Tongue (tissue), 2 donors: Measurements from ENCODE around the gene SLC2A11. TPM values are rescaled to one million over a fixed set of nuclear protein-coding genes. Genes with fewer than 3 reads are reported as not detected.

Experiments
- DNase-seq: peaks from one replicate; pipeline ENCODE4 v3.0.0-alpha.2; 2015
- total RNA-seq: library from RNA; depleted of rRNA; stranded (reverse); fragments of >200 nt; gene quantifications from one replicate; pipeline ENCODE4 v1.2.3, GENCODE V29; 2014

Gene SLC2A11
- total RNA-seq, 1 donor from 2014 or later = 8.2 TPM

DNA sequence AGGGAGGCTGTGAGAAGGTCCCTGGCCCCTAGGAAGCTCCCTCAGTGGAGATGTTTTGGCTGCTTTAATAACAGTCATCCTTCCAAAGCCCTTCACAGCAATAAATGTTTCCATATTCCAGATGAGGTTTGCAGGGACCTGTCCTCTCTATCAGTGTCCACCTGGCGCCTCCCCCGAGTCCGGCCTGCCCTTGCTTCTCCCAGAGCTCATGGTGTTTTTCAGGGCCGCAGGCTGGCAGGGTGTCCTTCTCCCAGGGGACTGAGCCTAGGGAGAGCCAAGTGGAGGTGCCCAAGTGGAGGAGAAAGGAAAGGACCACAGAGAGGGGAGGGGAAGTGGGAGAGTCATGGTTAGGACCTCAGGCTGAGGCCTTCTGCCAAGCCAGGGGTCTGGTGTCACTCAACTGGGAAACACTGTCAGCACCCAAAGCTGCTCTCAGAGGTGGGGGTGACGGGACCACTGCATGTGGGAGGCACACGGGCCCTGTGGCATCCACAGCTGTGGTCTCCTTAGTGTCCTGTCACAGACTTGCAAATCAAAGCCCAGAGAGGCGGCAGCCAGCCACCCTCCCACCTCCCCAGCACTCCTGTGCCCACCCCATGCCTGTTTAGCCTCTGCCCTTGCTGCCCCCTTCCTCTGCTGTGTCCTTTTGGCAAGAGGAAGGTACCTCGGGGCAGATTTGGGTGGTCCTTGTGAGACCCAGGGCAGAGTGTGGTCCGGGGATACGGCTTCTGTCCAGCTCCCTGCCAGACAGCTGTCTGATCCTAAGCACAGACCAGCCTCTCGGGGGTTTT, 25.3 kb upstream of the SLC2A11 start:
- DNase-seq = no peak

GRCh38 chr22:23833017-23833751, 24.5 kb upstream of the SLC2A11 start:
- no peak for DNase-seq

DNA sequence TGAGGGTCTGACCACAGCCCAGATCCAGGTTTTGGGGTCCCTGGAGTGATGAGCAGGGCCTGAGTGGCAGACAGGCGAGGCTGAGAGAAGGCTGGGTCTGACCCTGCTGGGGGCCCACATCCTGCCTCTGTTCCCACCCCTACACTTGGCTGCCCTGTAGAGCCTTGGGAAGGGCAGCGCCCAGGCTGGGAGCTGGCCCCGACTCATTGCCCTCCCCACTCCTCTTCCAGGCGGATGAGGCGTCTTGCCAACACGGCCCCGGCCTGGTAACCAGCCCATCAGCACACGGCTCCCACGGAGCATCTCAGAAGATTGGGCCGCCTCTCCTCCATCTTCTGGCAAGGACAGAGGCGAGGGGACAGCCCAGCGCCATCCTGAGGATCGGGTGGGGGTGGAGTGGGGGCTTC, 23.8 kb upstream of the SLC2A11 start:
- DNase-seq = no peak

GRCh38 chr22:23834406-23834792, 23.3 kb upstream of the SLC2A11 start:
- no peak for DNase-seq

- peak; percentile 42 for DNase-seq
These were observed 22.7 kb upstream of the SLC2A11 start for GRCh38 chr22:23834793-23835483.

GRCh38 chr22:23835484-23836144, 22.1 kb upstream of the SLC2A11 start:
- no peak for DNase-seq

DNA sequence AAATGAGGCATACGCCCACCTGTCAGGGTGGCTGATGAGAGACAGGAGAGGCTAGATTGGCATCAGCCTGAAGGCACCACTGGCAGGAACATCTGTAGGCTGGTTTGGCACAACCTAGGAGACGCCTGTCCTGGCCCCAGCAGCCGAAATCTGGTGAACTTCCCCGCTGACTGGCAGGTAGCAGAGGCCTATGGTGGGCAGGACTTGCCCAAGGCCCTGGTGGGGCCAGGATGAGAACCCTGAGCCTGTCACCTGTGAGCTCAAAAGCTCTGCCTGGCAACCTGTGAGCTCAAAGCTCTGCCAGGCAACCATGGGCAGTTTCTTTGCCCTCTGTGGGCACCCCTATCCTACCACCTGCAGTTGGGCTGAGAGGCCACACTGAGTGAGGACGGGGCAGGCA, 21.4 kb upstream of the SLC2A11 start:
- no peak for DNase-seq

- DNase-seq = no peak
These were observed 20.8 kb upstream of the SLC2A11 start for GRCh38 chr22:23836692-23837495.

DNA sequence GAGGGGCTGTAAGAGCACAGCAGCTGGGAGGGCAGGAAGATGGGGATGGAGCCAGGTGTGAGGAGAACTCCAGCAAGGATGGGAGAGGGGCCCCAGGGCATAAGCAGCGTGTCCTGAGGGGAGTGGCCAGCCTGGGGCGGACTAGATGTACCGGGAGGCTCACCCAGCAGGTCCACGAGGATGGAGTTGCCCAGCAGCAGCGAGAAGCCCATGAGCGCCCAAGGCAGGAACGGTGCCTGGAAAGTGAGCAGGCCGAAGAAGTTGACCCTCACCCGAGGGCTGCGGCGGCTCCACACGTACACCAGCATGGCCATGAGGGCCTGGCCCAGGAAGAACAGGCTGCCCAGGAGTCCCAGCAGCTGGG, 20.2 kb upstream of the SLC2A11 start:
- DNase-seq = no peak

DNA sequence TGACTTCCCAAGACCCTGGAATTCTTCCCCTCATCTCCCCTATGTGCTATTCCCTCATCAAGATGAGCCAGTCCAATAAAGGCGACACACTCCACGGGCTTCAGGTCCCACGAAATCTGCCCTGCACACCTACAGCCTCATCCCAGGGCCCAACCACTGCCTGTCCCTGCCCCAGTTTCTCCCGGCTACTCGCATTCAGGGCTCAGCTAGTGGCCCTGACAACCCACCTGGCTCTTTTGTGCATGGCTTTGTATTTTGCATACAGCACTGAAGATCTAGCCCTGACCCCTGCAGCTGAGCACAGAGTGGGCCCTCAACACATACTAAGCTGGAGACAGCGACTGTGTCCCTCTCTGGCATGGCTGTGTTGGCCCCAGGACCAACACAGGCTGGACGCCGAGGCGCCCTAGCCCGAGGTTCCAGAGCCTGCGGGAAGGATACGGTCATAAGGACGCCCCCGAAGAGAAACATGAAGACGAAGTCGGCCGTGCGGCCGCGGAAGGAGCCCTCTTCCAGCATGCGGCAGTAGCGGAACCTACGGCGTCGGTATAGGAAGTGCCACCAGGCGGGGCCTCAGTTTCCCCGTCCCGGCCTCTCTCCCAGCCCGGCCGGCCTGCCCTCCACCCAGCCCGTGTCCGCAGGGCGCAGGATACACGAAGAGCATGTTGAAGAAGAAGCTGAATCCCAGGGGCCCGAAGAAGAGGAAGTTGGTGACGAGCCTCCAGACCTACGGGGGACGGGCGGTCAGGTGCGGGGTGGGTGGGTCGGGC, 19.6 kb upstream of the SLC2A11 start:
- DNase-seq = no peak

DNA sequence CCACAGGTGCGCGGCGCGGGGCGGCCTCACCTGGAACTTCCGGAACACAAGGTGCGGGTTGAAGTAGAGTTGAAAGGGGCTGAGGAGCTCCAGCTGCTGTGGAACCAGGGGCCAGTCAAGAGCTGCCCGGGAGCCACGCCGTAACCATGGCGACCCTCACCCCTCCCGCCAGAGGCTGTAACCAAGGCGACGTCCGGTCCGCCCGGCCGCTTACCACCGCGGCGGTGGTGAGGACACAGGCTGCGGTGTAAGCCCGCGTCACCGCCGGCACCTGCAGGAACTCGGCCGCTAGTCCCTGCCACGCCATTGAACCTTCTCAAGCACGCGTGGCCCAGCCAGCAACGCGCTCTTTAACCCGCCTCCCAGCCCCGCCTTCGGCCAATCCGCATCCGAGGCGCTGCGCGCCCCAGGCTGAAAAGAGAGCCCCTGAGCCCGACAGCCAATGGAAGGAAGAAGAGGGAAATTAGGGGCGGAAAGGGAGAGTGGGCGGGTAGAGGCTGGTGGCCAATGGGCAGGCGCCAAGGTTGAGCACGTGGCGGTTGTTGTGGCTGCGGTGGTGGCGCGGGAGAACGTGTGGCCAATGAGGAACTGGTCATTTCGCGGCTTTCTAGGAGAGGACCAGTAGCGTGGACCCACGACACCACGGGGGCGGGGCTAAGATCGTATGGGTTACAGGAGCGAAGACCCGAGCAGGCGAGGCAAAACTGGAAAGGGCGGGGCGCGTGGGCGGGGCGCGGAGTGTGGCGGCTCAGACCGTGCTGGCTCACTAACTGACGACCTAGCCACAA, 18.8 kb upstream of the SLC2A11 start, which contains the start of gene DERL3:
DERL3 (minus strand) TSS at position 326 of the 788 bp plus-strand sequence; CDS start at position 307, 19 bp downstream.
- peak; percentile 98 for DNase-seq

DNA sequence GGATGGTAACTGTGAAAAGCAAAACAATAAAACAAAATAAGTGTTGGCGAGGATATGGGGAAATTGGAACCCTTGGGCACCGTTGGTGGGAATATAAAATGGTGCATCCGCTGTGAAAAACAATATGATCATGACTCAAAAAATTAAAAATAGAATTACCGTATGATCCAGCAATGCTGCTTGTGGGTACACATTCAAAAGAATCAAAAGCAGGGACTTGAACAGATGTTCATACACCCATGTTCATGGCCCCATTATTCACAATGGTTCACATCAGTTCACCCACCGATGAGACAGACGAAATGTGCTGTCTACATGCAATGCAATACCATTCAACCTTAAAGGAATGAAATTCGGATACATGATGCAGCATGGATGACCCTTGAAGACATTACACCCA, 17.6 kb upstream of the SLC2A11 start:
- no peak for DNase-seq

DNA sequence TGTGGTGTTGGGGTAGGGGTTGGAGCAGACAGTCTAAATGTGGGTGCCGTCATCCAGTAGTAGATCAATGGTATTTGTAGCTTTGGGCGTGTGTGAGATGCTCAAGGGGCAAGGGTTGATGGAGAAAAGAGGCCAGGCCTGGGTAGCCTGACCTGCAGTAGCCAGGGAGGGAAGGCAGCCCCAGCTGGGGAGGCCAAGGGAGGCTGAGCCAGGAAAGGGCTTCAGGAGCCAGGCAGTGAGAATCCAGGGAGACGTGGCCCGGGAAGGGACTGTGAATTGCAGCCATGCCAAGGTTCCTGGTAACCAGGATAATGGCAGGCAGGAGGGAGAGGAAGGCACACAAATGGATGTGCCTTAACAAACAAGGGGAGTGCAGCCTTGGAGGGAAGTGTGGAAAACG, 16.4 kb upstream of the SLC2A11 start:
- no peak for DNase-seq

- peak; percentile 74 for DNase-seq
These were observed 15.8 kb upstream of the SLC2A11 start for GRCh38 chr22:23841736-23842445.

GRCh38 chr22:23842599-23842998, 15.1 kb upstream of the SLC2A11 start:
- DNase-seq = no peak

- DNase-seq = no peak
These were observed 12.9 kb upstream of the SLC2A11 start for GRCh38 chr22:23844739-23845202.

GRCh38 chr22:23845265-23846080, 12.2 kb upstream of the SLC2A11 start:
- DNase-seq = no peak

DNA sequence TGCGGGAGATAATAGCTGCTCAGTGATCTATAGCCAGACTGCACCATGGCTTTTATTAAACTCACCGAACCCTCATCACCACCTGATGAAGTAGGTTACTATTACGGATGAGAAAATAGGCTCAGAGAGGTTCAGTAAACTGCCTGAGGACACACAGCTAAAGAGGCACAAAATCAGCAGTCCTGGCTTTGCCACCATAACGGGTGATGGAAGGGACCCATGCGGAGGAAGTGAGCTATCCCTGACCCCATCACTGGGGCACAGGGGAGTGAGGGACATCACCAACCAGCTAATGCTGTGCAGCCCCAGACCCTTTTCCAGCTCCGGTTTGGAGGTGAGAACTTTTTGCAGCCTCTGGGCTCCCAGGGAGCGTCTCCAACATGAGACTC, 11.6 kb upstream of the SLC2A11 start:
- DNase-seq = no peak
